Measurements from ENCODE around the gene CIB4.

- TF ChIP-seq REST (IDR thresholded peaks at IDR 0.05; ENCODE audit: insufficient read depth in 1 of 2, low read depth in 2 of 2, low read length in 2 of 2) (no peak), TAF1 (IDR thresholded peaks at IDR 0.05; ENCODE audit: borderline replicate concordance, insufficient read depth, low read length) (no peak), POLR2AphosphoS5 (IDR thresholded peaks at IDR 0.05; ENCODE audit: low read depth, low read length) (no peak), SIN3A (IDR thresholded peaks at IDR 0.05; ENCODE audit: borderline replicate concordance, insufficient read depth, low read length) (no peak), FOXP2 (optimal IDR thresholded peaks at IDR 0.05; ENCODE audit: borderline replicate concordance, extremely low read depth, extremely low read length, insufficient read depth) (no peak)
Observed at GRCh38 chr2:26630669-26631360, 10.4 kb downstream of the CIB4 start.
